ENCODE results near the gene SPDEF. TPM values are rescaled to one million over a fixed set of nuclear protein-coding genes. Genes with fewer than 3 reads are reported as not detected.
A peak's percentile ranks its signal among the peaks of the same experiment; 100 is the strongest.

The SPDEF gene
- total RNA-seq, 1 donor from 2014 or later: 0.65 TPM

DNA sequence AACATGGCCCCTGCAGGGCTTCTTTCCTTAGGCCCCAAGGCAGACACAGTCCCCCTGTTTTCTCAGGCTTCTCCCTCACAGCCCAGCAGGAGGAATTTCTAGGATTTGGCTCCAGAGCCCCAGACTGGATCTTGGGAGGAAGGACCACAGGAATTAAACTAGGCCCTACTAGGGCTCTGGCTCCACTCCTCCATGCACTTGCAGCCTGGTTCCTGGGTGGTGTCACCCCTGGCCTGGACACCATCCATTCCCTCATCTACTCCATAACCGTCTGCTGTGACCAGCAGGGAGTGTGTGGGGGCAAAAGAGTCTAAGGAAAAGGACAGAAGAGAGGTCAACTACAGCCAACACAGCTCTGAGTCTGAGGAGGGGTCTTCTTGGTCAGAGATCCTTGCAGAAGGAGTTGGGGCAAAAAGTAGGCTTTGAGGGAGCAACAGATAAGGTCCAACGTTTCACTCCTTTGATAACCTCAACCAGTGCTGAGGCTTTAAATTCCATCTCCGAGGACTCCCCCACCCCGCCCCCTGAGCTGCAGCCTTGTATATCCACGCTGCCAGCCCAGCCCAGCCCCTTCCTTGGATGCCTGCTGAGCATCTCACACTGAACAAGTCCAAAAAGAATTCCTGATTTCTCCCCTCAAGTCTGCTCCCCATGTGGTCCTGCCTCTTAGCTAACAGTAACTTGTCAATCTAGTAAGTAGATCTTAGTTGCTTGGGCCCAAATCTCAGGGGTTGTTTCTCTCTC is 27.9 kb upstream of the SPDEF start:
- H3K4me1 Mint-ChIP-seq (ENCODE audit: low read depth): peaks cover 3% of the 10 kb centered on the region
- no peak for TF ChIP-seq CTCF (IDR thresholded peaks at IDR 0.05; ENCODE audit: unreplicated experiment)
- no peaks in the 10 kb centered on the region for H3K36me3 Mint-ChIP-seq (ENCODE audit: insufficient read depth)
- no peaks in the 10 kb centered on the region for H3K27me3 Mint-ChIP-seq
- H3K9me3 Mint-ChIP-seq (ENCODE audit: low read depth): no peaks in the 10 kb centered on the region
- no peak overlapping the region for H3K27ac Mint-ChIP-seq
- no peak overlapping the region for H3K4me3 Mint-ChIP-seq (ENCODE audit: low read depth)
- no peak for DNase-seq (ENCODE audit: low spot score, unreplicated experiment)

DNA sequence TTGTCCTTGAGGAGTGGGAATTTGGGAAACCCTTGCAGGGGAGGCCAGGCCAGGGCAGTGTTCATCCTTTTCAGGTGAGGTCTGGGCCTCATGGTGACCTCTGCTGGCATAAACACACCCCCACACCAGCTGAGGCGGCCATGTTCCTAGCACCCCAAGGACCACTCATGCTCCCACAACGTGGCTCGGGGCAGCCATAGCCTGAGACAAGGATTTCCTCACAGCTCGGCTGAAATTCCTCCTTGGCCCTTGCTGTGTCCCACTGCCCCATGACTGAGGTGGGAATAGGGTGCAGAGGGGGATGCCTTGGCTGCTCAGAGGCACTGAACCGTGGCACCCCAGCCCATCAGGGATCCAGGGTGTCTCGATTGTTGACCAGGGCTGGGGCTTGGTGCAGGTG is 27.3 kb upstream of the SPDEF start:
- Mint-ChIP-seq H3K4me1 (ENCODE audit: low read depth) (peaks cover 3% of the 10 kb centered on the region), H3K27me3 (no peaks in the 10 kb centered on the region), H3K36me3 (ENCODE audit: insufficient read depth) (no peaks in the 10 kb centered on the region), H3K9me3 (ENCODE audit: low read depth) (no peaks in the 10 kb centered on the region), H3K27ac (no peak overlapping the region), H3K4me3 (ENCODE audit: low read depth) (no peak overlapping the region)
- DNase-seq (ENCODE audit: low spot score, unreplicated experiment): no peak
- TF ChIP-seq CTCF (IDR thresholded peaks at IDR 0.05; ENCODE audit: unreplicated experiment): no peak

DNA sequence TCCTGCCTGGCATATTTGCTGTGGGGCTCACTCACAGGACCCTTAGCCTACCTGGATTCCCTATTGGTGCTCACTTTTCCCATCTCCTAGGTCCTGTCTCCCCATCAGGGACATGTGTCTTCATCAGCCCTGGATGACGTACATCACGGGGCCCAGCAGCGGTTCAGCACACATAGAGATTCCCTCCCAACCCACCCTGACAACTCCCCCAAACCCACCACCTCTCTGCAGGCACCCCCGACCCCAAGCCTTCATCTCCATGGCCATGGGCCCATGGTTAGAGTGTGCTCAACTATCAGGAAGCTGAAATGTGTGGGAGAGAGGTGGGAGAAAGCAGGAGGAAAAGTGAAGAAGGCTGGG is 25.4 kb upstream of the SPDEF start:
- Mint-ChIP-seq H3K27ac (peak overlapping the region; percentile 80), H3K4me3 (ENCODE audit: low read depth) (no peak overlapping the region), H3K36me3 (ENCODE audit: insufficient read depth) (no peaks in the 10 kb centered on the region), H3K27me3 (no peaks in the 10 kb centered on the region), H3K9me3 (ENCODE audit: low read depth) (no peaks in the 10 kb centered on the region), H3K4me1 (ENCODE audit: low read depth) (no peaks in the 10 kb centered on the region)
- no peak for DNase-seq (ENCODE audit: low spot score, unreplicated experiment)
- no peak for TF ChIP-seq CTCF (IDR thresholded peaks at IDR 0.05; ENCODE audit: unreplicated experiment)

- no peak for TF ChIP-seq CTCF (IDR thresholded peaks at IDR 0.05; ENCODE audit: unreplicated experiment)
- H3K9me3 Mint-ChIP-seq (ENCODE audit: low read depth): no peaks in the 10 kb centered on the region
- no peaks in the 10 kb centered on the region for H3K36me3 Mint-ChIP-seq (ENCODE audit: insufficient read depth)
- DNase-seq (ENCODE audit: low spot score, unreplicated experiment): no peak
- no peak overlapping the region for H3K27ac Mint-ChIP-seq
- H3K4me3 Mint-ChIP-seq (ENCODE audit: low read depth): no peak overlapping the region
- no peaks in the 10 kb centered on the region for H3K27me3 Mint-ChIP-seq
- H3K4me1 Mint-ChIP-seq (ENCODE audit: low read depth): no peaks in the 10 kb centered on the region
Measured at GRCh38 chr6:34580707-34581560, 24.8 kb upstream of the SPDEF start.

DNA sequence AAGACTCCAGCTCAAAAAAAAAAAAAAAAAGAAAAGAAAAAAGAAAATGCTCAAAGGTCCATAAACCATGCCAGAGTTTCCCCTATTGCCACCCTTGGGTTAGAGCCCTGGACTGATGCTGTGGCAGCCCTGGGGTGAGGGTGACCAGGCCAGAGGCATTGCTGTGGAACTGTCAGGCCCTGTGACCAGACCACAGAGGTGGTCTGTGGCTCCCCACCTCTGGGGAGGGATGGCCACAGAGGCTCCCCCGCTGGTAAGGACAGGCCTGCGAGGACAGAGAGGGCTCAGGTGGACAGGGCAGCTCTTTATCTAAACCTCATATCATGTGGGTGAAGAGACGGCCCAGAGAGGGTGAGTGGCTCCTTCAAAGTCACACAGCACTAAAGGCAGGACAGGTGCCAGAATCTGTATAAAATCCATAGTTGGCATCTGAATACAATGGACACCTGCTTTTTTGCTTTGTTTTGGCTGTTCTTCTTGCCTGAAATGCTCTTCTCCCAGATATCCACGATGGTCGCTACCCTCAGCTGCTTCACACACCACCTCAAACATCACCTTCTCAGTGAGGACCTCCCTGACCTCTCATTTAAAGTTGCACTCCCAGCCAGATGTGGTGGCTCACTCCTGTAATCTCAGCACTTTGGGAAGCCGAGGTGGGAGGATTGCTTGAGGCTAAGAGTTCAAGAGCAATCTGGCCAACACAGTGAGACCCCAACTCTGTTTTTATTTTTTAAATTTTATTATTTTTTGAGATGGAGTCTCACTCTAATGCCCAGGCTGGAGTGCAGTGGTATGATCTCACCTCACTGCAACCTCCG is 22.5 kb upstream of the SPDEF start:
- no peak for TF ChIP-seq CTCF (IDR thresholded peaks at IDR 0.05; ENCODE audit: unreplicated experiment)
- Mint-ChIP-seq H3K36me3 (ENCODE audit: insufficient read depth) (no peaks in the 10 kb centered on the region), H3K4me1 (ENCODE audit: low read depth) (peaks cover 3% of the 10 kb centered on the region), H3K9me3 (ENCODE audit: low read depth) (no peaks in the 10 kb centered on the region), H3K27ac (no peak overlapping the region), H3K27me3 (peaks cover 3% of the 10 kb centered on the region), H3K4me3 (ENCODE audit: low read depth) (no peak overlapping the region)
- DNase-seq (ENCODE audit: low spot score, unreplicated experiment): no peak
